Measurements from ENCODE around the gene SLC6A8. TPM values are rescaled to one million over a fixed set of nuclear protein-coding genes. Genes with fewer than 3 reads are reported as not detected.
"Not testable (repeated sequence)": the region's sequence is repeated elsewhere in the genome, so short reads cannot be mapped to it uniquely, and the experiment has no call there.

The SLC6A8 gene
- total RNA-seq, 1 experiment from 2014 or later, result 21.7 TPM

DNA sequence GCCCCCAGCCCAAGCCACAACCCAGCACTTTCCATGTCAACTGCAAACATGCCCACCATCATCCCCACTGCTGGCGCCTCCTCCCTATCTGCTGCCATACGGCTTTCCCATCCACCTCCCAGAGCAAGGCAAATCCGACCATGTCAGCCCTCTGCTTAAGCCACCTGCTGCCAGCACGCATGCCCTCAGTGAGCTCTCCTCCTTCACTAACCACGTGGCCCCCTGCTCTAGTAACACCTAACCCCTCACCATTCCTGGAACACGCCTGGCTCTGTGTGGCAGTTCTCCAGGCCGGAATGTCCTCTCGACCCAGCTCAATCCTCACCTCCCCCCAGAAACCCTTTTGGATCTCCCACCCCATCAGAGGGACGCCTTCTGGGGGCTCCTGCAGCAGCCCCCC is 19.1 kb downstream of the SLC6A8 start:
- DNase-seq (ENCODE audit: low spot score), result no peak

DNA sequence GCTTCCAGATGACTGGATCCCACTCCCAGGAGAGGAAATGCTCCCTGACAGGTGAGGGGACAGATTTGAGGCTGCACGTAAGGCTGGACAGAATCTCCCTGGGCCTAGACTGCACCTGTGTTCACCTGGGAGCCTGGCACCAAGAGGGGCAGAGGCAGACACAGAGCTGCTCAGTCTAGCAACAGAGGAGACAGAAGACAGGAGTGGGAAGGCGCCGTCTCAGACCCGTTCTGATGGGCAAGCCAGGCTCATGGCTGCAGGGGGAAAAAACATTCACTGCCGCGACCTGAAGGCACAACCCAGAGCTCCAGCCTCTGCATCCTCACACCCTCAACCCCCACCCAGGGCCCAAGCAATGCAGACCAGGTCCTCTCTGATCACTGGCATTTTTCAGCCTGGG is 19.7 kb downstream of the SLC6A8 start:
- DNase-seq (ENCODE audit: low spot score), result no peak

DNA sequence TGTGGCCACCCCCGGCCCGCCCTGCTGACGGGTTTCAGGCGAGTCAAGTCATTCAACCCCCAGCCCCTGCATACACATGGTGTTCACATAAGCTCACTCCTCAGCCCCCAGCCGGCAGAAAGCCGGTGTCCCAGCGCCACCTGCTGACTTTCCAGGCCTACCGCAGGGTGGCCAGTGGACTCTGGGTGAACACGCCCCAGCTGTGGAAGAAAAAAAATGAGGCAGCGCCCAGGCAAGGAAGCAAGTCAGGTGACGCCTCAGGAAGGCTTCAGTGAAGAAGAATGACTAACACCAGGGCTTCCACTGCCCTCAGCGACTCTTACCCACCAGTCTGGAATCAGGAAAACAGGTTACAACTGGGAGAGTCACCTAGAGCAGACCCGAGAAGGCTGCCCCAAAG is 20.7 kb downstream of the SLC6A8 start:
- peak; percentile 85 for DNase-seq (ENCODE audit: low spot score)

DNA sequence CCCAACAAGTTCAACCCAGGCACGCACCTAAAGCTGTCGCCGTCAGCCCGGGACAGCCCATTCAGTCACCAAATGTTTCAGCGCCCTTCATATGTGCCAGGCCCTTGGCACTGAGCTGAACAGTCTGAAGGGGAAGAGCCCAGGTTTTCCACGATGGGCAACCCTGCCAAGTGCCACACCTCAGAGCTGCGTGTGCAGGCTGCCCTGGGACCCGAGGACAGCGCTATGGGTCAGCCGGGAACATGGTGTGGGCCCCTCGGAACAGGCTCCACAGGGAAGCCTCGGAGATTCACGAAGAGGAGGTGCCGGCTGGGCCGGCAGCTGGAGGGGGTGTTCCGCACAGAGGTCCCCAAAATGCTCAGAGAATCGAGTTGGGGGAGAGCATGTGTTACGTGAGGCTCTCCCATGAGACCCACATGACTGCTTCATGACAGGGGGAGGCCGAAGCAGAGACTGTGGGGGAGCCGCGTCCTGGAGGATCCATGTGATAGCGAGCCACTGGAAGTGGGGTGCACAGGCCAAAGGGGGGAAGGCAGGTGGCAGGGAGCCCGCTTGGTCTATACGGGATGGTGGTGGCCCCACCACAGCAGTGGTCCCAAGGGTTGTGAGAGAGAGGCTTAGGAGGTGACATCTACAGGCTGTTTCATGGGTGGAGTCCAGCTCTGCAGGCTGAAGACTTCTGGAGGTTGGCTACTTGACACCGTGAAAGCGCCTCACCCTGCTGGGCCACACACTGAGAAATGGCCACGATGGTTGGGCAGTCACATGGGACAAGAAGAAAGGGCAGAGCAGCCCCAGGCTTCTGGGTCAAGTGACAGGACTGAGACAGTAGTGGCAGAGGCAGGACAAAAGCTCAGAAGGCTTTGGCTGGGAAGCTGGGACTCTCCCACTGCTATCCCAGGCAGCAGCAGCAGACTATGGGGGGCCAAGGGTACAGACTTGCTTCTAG is 22.3 kb downstream of the SLC6A8 start:
- no peak for DNase-seq (ENCODE audit: low spot score)

DNA sequence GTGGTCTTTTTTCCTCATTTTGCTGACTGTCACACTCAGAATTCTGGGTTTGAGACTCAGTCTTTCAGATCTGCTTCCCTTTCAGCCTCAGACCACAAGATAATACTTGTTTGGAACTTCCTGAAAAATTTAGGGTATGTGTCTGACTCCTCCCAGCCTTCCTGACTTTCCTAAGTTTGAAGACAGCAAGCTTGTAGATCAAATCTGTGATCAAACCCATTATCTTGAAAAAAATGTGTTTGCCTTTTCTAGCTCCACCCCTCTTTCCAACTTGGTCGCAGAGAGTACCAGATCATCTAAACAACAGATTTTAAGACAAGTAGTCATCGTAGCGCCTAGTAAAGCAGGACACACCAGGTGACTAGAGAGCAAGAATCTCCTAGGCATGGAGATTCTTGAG is 26.5 kb downstream of the SLC6A8 start:
- no peak for DNase-seq (ENCODE audit: low spot score)

DNA sequence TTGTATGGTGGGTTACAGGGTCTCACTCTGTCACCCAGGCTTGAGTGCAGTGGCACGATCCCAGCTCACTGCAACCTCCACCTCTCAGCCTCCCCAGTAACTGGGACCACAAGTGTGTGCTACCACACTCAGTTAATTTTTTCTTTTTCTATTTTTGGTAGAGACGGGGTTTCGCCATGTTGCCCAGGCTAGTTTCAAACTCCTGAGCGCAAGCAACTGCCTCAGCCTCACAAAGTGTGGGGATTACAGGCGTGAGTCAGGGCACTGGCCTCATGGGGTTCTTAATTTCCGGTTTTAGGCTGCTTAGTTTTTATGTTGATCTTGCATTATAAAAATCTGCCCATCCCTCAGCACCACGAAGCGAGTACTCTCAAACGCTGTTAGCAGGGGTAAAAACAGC is 29.7 kb downstream of the SLC6A8 start:
- DNase-seq (ENCODE audit: low spot score), result no peak

DNA sequence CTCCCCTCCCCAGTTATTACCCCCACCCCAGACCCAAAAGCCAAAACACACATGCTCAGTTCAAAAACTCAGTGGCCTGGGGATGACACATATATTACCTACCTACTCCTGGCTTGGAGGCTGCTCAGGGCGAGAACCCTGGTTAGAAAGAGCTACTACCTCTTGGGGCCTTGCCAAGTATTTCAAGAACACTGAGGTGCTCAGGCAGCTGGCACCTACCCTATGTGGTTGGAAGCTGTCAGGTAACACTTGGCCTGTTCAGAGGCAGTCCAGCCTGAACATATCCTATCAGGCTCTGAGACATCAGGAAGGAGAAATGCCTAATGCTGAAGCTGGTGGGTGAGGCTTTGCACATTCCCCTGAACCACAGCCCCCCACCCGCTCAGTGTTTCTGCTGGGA is 31.5 kb downstream of the SLC6A8 start:
- no peak for DNase-seq (ENCODE audit: low spot score)

DNA sequence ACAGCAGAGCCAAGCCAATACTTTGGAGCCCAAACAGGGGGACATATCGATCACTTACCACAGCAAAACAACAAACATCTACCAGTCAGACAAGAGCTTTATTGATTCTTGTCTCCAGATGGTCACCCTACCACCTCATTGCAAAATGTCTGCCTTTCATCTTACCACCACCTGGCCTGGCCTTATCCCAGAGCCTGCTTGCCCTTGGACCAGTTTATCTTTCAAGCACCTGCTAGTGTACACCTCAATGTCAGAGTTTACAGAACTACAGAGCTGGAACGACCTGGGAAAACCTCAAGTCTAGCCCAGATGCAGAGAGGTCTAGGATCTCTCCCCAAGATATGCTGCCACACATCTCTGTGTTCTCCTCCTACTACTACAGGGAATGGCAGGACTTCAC is 32.0 kb downstream of the SLC6A8 start:
- DNase-seq (ENCODE audit: low spot score), result no peak

DNA sequence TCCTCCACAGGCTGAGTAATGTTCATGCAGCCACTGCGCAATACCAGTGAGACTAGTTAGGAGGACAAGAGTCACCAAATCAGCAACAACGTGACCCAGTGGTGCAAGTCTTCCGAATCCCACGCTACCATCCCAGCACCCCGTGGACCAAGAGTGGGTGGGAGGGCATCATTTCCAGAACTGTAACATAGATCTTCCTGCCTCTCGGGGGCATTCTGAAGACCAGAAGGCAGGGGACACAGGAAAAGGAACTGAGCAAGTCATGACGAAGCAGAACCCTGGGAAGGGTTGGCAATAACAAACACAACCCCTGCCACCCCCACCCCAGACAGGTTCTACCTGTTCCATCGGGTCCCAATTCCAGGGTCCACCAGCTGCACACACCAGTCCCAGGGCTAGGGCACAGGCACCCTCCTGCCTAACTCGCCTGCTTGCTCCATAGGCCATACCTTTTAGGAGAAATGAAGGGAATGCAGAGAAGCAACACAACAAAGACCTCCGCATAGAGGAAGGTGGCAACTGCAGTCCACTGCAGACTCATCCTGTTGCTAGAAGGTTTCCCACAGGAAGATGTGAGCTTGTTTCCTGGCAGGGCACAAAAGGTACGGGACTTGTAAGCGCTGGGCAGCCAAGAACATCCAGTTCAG is 35.1 kb downstream of the SLC6A8 start:
- DNase-seq (ENCODE audit: low spot score), result no peak

DNA sequence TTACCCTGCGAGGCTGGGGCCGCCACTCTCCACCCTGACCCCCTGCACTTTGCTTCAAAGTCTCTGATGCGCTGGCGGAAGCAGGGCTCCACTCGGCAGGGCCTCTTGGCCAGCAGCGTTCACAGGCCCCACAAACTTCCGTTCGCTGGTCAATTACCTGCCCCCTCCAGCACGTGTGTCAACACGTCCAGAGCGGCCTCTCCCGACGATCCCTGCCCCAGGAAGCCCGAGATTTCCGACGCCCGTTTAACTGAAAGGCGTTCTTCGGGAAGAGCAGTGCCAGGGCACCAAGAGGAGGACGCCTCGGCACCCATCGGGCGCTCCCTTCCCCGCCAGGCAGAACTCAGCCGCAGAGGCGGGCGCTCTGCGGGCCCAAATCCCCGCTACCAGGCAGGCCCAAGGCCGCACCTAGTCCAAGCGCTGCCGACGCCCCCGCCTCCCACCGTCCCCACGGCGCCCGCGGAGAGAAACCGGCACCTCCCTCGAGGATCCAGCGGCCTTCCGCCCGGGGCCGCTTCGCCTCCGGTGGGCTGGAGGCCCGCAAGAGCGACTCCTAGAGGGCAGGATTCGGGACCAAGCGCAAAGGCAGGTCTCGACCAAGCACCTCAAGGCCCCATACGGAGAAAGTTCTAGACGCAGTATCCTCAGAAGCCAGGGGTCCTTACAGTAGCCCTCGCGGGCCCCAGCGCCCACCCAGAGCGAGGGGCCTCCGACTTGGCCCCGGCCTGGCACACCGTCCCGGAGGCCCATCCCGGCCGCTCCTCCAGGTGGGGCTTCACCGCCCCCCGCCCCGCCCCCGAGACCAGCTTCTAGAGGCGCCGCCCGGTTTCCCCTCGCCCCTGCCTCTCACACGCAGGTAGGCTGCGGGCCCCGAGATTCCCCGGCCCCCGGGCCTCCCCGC is 35.9 kb downstream of the SLC6A8 start:
- peak; percentile 37 for DNase-seq (ENCODE audit: low spot score)

DNA sequence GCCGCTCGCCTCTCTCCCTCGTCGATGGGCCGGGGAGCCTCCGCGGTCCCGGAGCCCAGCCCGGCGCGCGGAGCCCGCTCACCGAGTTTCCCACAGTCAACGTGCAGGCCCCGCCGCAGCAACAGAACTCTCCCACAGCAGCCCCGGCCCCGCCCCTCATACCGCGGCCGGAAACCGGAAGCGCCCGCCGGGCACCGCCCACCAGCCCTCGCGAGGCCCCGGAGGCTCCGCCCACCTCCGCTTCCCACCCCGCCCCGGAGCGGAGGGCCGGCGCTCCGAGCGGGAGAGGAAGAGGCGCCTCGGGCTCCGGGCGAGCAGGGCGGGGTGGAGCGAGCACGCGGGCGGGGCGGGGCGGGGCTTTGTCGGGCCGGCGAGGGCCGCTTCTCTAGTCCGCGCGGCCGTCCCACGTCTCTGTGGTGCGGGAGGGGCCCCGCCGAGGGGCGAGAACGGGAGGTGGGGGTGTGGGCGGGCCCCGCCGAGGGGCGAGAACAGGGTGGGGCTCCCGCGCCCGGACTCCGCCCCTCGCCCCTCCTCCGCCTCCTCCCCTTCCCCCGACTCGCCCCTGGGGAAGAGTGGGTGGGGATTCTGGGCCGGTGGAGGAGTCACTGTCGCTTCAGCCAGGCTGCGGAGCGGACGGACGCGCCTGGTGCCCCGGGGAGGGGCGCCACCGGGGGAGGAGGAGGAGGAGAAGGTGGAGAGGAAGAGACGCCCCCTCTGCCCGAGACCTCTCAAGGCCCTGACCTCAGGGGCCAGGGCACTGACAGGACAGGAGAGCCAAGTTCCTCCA is 36.7 kb downstream of the SLC6A8 start, which contains the start of the genes ABCD1 and BCAP31:
Gene ABCD1 (plus strand): TSS at position 605 of the 787 bp plus-strand sequence. CDS start 411 bp downstream, outside the sequence.
Gene BCAP31 (minus strand): TSS at position 136 of the 787 bp plus-strand sequence. CDS start 1,143 bp downstream, outside the sequence.
- DNase-seq (ENCODE audit: low spot score), result peak; percentile 64

DNA sequence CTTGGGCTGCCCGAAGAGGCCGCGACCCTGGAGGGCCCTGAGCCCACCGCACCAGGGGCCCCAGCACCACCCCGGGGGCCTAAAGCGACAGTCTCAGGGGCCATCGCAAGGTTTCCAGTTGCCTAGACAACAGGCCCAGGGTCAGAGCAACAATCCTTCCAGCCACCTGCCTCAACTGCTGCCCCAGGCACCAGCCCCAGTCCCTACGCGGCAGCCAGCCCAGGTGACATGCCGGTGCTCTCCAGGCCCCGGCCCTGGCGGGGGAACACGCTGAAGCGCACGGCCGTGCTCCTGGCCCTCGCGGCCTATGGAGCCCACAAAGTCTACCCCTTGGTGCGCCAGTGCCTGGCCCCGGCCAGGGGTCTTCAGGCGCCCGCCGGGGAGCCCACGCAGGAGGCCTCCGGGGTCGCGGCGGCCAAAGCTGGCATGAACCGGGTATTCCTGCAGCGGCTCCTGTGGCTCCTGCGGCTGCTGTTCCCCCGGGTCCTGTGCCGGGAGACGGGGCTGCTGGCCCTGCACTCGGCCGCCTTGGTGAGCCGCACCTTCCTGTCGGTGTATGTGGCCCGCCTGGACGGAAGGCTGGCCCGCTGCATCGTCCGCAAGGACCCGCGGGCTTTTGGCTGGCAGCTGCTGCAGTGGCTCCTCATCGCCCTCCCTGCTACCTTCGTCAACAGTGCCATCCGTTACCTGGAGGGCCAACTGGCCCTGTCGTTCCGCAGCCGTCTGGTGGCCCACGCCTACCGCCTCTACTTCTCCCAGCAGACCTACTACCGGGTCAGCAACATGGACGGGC is 37.5 kb downstream of the SLC6A8 start:
- DNase-seq (ENCODE audit: low spot score), result no peak

DNA sequence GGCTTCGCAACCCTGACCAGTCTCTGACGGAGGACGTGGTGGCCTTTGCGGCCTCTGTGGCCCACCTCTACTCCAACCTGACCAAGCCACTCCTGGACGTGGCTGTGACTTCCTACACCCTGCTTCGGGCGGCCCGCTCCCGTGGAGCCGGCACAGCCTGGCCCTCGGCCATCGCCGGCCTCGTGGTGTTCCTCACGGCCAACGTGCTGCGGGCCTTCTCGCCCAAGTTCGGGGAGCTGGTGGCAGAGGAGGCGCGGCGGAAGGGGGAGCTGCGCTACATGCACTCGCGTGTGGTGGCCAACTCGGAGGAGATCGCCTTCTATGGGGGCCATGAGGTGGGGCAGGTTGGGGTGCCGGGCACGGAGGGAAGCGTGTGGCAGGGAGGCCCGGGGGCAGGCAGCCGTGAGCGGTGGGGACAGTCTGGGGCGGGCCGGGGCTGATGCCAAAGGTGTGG is 38.1 kb downstream of the SLC6A8 start:
- DNase-seq (ENCODE audit: low spot score), result no peak

DNA sequence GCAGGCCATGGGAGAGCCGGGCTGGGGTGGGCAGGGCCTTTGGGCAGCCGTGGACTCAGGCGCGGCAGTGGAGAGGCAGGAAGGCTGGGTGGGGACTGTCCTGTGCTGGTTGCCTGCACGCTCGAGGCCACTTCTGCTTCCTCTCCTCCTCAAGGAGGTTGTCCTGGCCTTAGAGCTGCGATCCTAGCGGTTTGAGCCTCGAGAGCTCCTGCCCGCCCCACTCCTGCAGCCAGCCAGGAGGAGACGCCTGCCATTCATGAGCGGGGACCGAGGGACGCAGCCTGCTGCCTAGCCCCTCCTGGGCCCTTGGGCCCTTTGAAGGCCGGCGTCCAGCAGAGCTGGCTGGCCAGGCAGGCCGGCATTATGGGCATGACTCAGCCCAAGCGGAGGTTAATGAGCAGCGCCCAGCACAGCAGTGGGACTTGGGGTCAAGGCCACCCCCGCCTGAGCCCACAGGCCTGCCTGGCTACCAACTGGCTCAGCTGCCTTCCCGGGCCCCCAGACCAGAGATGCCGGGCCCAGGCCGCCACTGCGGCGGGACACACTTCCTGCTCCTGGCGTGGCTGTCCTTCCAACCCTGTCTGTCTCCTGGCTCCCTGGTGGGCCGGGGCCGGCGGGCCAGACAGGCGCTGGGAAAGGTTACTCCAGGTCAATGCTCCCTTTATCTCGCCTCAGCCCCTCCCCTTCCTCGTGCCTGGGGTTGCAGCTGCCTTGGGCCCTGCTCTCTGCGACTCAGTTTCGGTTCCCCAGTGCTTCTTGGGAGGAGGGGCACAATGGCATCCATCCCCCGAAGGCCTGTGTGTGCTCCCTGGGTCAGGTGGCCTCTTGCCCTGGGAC is 38.8 kb downstream of the SLC6A8 start:
- peak; percentile 68 for DNase-seq (ENCODE audit: low spot score)

DNA sequence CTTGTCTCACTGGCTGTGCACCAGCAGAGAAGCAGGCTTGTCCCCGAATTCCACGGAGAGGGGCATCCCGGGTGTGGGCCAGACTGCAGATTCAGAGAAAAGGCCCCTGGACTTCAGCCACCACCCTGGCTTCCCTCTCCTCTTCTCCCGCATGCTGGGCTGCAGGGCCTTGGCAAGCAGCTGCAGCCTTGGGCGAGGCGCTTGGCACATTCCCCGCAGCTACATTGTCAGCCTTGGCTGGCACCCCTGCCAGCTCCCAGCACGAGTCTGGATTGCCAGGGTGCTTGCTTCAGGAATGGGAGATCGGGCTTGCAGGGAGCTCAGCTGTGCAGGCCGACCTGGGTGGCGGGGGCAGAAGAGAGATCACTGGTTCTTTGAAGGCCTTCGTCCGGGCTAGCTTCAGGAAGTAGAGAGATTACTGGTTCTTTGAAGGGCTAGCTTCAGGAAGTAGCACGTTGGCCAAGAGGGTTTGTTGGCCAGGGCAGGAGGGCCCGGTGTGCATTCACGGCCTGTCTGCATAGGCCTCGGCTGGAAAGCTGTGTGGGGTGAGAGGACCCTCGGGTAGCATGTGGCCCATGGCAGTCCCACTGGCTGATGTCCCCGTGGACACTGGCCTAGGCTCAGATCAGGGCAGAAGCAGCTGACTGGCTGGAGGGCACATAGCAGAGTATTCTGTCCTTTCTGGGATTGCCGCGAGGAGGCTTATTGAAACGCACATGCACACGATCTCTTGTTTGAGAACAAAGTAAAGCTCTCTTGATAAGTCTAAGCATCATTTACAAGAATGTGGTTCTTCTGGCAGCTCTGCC is 39.6 kb downstream of the SLC6A8 start:
- peak; percentile 16 for DNase-seq (ENCODE audit: low spot score)

DNA sequence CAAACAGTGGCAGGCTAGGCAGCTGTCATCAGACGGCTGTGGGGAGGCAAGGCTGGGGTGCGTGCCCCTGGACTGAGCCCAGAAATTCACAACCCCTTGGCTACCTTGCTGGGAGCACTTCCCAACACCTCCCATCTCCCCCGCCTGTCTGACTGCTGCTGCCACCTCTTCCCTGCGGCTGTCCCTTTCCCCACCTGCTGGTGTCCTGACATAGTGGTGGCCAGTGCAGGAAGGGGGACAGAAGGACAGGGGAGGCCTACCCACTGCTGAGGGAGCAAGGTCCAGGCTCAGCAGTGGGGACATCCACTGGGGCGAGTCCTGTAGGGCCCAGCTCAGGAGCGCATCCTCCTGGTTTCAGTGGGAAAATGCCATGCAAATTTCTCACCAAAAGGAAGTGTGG is 40.4 kb downstream of the SLC6A8 start:
- no peak for DNase-seq (ENCODE audit: low spot score)

DNA sequence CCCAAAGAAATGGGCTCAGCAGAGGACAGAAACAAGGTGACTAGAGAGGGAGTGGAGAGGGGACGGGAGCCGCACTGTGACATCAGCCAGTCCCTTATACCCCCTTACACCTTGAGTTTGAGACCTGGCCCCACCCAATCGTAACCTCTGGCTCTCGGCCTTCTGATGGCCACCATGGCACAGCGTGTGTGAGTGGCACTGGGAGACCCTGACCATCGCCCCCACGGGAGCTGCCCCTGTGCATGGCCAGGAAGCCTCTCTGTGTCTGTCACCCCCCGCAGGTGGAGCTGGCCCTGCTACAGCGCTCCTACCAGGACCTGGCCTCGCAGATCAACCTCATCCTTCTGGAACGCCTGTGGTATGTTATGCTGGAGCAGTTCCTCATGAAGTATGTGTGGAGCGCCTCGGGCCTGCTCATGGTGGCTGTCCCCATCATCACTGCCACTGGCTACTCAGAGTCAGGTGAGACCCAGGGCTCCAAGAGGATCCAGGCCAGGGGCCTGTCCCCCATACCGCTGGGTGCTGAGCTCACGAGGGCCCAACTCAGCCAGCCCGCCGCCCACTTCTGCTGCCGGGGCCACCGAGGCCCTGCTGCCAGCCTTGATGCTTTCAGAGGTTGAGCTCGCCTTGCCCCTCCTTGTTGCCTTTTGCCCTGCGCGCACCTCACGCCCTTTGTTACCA is 41.4 kb downstream of the SLC6A8 start:
- DNase-seq (ENCODE audit: low spot score), result no peak

DNA sequence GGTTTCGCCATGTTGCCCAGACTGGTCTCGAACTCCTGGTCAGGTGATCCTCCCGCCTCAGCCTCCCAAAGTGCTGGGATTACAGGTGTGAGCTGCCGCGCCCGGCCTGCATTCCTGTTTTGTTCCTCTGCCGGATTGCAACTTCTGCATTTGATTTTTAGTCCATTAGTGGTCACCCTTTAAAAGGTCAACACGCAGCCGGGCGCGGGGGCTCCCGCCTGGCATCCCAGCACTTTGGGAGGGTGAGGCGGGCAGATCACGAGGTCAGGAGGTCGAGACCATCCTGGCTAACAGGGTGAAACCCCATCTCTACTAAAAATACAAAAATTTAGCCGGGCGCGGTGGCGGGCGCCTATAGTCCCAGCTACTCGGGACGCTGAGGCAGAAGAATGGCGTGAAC is 42.4 kb downstream of the SLC6A8 start:
- DNase-seq (ENCODE audit: low spot score), result not testable (repeated sequence)
